HCT116 (cell line): ENCODE data around the gene SCAF8. TPM values are rescaled to one million over a fixed set of nuclear protein-coding genes. Genes with fewer than 3 reads are reported as not detected.

Source experiments
- ATAC-seq: fragments of 200-7000 bp; cut with Tn5 transposase; 2 replicates; pipeline ENCODE4 v1.9.1; 2020; ENCODE audit warnings: mild to moderate bottlenecking, moderate library complexity
- BruUV-seq: library from RNA; stranded (reverse); fragments of 400-500 nt; replicated peaks from 2 replicates; lab custom pipeline; 2021; lab: Mats Ljungman, UMichigan
- CTCF ChIA-PET: fragments of 300-600 bp; sonication (Branson Sonifier 250); formaldehyde crosslinking; loops from one replicate; lab custom pipeline; 2021; ENCODE audit warnings: antibody characterized with exemption; lab: Charles Lee
- POLR2A ChIA-PET: fragments of 300-600, 350-600 bp; sonication (Branson Sonifier 250); formaldehyde crosslinking; loops from one replicate; lab custom pipeline; 2021; ENCODE audit warnings: antibody characterized with exemption; lab: Charles Lee
- RAD21 ChIA-PET, 2 experiments: fragments of 300-600 bp; sonication (Branson Sonifier 250); formaldehyde crosslinking; loops; one replicate each; lab custom pipeline; 2023; ENCODE audit warnings: low total read pairs in 2 of 2; ENCODE audit not compliant: uncharacterized antibody in 2 of 2, unreplicated experiment in 2 of 2, low non-redundant PET in 1 of 2; lab: Charles Lee
- DNase-seq: peaks from one replicate; pipeline ENCODE4 v3.0.0-alpha.2; 2010; ENCODE audit warnings: low read depth, low spot score
- H2AFZ ChIP-seq: fragments of 200-600 bp; shearing (Covaris generic), sonication (generic); 2 replicates; pipeline ENCODE4 v1.6.1; 2017; ENCODE audit warnings: low read depth, mixed run types, mixed read lengths, antibody characterized with exemption, low read length; ENCODE audit not compliant: poor library complexity, severe bottlenecking
- H3K27ac ChIP-seq: 2 replicates; pipeline ENCODE4 v1.5.1; 2012; ENCODE audit warnings: low read depth, low read length
- H3K27me3 ChIP-seq: fragments of 200-600 bp; sonication (generic); 2 replicates; pipeline ENCODE4 v1.6.1; 2016; ENCODE audit warnings: mixed run types, low read length, mixed read lengths; ENCODE audit not compliant: insufficient read depth
- H3K36me3 ChIP-seq, 2 experiments: fragments of 200-500 bp in 1 of 2; fragments of 200-600 bp in 1 of 2; sonication (Bioruptor generic) in 1 of 2; sonication (generic) in 1 of 2; 2 replicates each; pipeline versions ENCODE4 v1.5.1 to v1.6.1; 2014 to 2016; ENCODE audit warnings: low read length in 2 of 2, inconsistent platforms in 1 of 2, mixed read lengths in 1 of 2, mixed run types in 1 of 2; ENCODE audit not compliant: insufficient read depth in 2 of 2, control insufficient read depth in 1 of 2
- H3K4me1 ChIP-seq, 2 experiments: fragments of 200-600 bp in 1 of 2; sonication (generic) in 1 of 2; 2 replicates each; pipeline versions ENCODE4 v1.5.1 to v1.6.1; 2012 to 2017; ENCODE audit warnings: low read length in 2 of 2, inconsistent platforms in 1 of 2, mild to moderate bottlenecking in 1 of 2, mixed read lengths in 1 of 2, mixed run types in 1 of 2, moderate library complexity in 1 of 2; ENCODE audit not compliant: insufficient read depth in 2 of 2, control insufficient read depth in 1 of 2
- H3K4me2 ChIP-seq: fragments of 200-600 bp; sonication (generic); 2 replicates; pipeline ENCODE4 v1.6.1; 2017; ENCODE audit warnings: mixed run types, low read length, mixed read lengths
- H3K4me3 ChIP-seq, 2 experiments: fragments of 200-600 bp in 1 of 2; sonication (generic) in 1 of 2; replicated peaks in 1 of 2; 2 replicates each; pipeline ENCODE4 v1.5.1; 2011 to 2016; ENCODE audit warnings: low read length in 2 of 2, control low read depth in 1 of 2, low read depth in 1 of 2, mild to moderate bottlenecking in 1 of 2, mixed read lengths in 1 of 2, mixed run types in 1 of 2
- H3K79me2 ChIP-seq: fragments of 200-600 bp; sonication (generic); 2 replicates; pipeline ENCODE4 v1.6.1; 2017; ENCODE audit warnings: mild to moderate bottlenecking, mixed run types, low read length, moderate library complexity, mixed read lengths; ENCODE audit not compliant: insufficient read depth
- H3K9ac ChIP-seq: fragments of 200-600 bp; sonication (generic); 2 replicates; pipeline ENCODE4 v1.6.1; 2016; ENCODE audit warnings: low read length, mixed read lengths
- H3K9me2 ChIP-seq: fragments of 200-600 bp; sonication (generic), shearing (Covaris generic); 2 replicates; pipeline ENCODE4 v1.6.1; 2017; ENCODE audit warnings: mixed run types, mild to moderate bottlenecking, moderate library complexity; ENCODE audit not compliant: insufficient read depth
- H3K9me3 ChIP-seq, 2 experiments: fragments of 200-500 bp in 1 of 2; fragments of 200-600 bp in 1 of 2; sonication (Bioruptor generic) in 1 of 2; sonication (generic) in 1 of 2; 2 replicates each; pipeline ENCODE4 v1.6.1; 2014 to 2017; ENCODE audit warnings: low read length in 2 of 2, mixed read lengths in 2 of 2, inconsistent platforms in 1 of 2, low read depth in 1 of 2, mild to moderate bottlenecking in 1 of 2, mixed run types in 1 of 2, moderate library complexity in 1 of 2; ENCODE audit not compliant: control insufficient read depth in 1 of 2, insufficient read depth in 1 of 2
- H4K20me1 ChIP-seq: fragments of 200-600 bp; sonication (generic), shearing (Covaris generic); 2 replicates; pipeline ENCODE4 v1.6.1; 2017; ENCODE audit warnings: mixed run types, mild to moderate bottlenecking, moderate library complexity; ENCODE audit not compliant: insufficient read depth
- CBX3 ChIP-seq: IDR thresholded peaks from 2 replicates; pipeline ENCODE4 v1.6.1; 2012; ENCODE audit warnings: low read depth
- CEBPB ChIP-seq: IDR thresholded peaks from 2 replicates; pipeline ENCODE4 v1.6.1; 2012; ENCODE audit warnings: low read depth
- EGR1 ChIP-seq: IDR thresholded peaks from 2 replicates; pipeline ENCODE4 v1.6.1; 2012; ENCODE audit warnings: low read depth
- EZH2 ChIP-seq: fragments of 200-600 bp; sonication (generic); IDR thresholded peaks from 2 replicates; pipeline ENCODE4 v1.6.1; 2017; ENCODE audit warnings: antibody characterized with exemption, mixed run types
- EZH2phosphoT487 ChIP-seq: fragments of 200-600 bp; IDR thresholded peaks from 2 replicates; pipeline ENCODE4 v1.6.1; 2018; ENCODE audit warnings: antibody characterized with exemption, borderline replicate concordance
- FOSL1 ChIP-seq: IDR thresholded peaks from 2 replicates; pipeline ENCODE4 v1.6.1; 2012; ENCODE audit warnings: low read depth
- JUND ChIP-seq: IDR thresholded peaks from 2 replicates; pipeline ENCODE4 v1.6.1; 2012
- POLR2A ChIP-seq: IDR thresholded peaks from 2 replicates; pipeline ENCODE4 v1.7.0; 2011; ENCODE audit warnings: borderline replicate concordance; ENCODE audit not compliant: insufficient read depth, insufficient read length; ENCODE audit errors: extremely low read depth
- POLR2AphosphoS5 ChIP-seq: IDR thresholded peaks from 2 replicates; pipeline ENCODE4 v1.6.1; 2011; ENCODE audit warnings: mild to moderate bottlenecking, low read depth, low read length, moderate library complexity
- SIN3A ChIP-seq: IDR thresholded peaks from 2 replicates; pipeline ENCODE4 v1.6.1; 2012; ENCODE audit warnings: low read depth
- SP1 ChIP-seq: IDR thresholded peaks from 2 replicates; pipeline ENCODE4 v1.6.1; 2012; ENCODE audit warnings: low read depth
- SRF ChIP-seq: IDR thresholded peaks from 2 replicates; pipeline ENCODE4 v1.6.1; 2012; ENCODE audit warnings: low read depth
- TCF7L2 ChIP-seq: IDR thresholded peaks from 2 replicates; pipeline ENCODE4 v1.7.0; 2011; ENCODE audit warnings: borderline replicate concordance, inconsistent platforms; ENCODE audit not compliant: insufficient read depth, insufficient read length; ENCODE audit errors: extremely low read depth
- YY1 ChIP-seq: IDR thresholded peaks from 2 replicates; pipeline ENCODE4 v1.6.1; 2011; ENCODE audit warnings: low read length, low read depth, moderate library complexity, mild to moderate bottlenecking; ENCODE audit not compliant: insufficient replicate concordance; ENCODE audit errors: extremely low read depth
- ZFX ChIP-seq: fragments of 450-650 bp; IDR thresholded peaks from 2 replicates; pipeline ENCODE4 v1.6.1; 2017
- ZNF274 ChIP-seq: fragments of 200-500 bp; sonication (Bioruptor generic); IDR thresholded peaks from 2 replicates; pipeline ENCODE4 v1.6.1; 2014; ENCODE audit warnings: mild to moderate bottlenecking, low read depth, low read length, inconsistent platforms
- intact Hi-C: fragments of 100-400 bp; cut with micrococcal nuclease; formaldehyde crosslinking; loops from 2 replicates; pipeline ENCODE4 v1.10.0; 2022
- total RNA-seq: library from RNA; stranded (reverse); gene quantifications from one replicate; pipeline ENCODE4 v1.2.1, GENCODE V29; 2021; ENCODE audit not compliant: unreplicated experiment
- TF ChIP-seq, protein P1 (sequence below): IDR thresholded peaks from 2 replicates; pipeline ENCODE4 v1.6.1; 2012; ENCODE audit warnings: low read depth
- TF ChIP-seq, protein P2 (sequence below): IDR thresholded peaks from 2 replicates; pipeline ENCODE4 v1.6.1; 2011; ENCODE audit warnings: mild to moderate bottlenecking, low read length, moderate library complexity; ENCODE audit not compliant: insufficient replicate concordance; ENCODE audit errors: extremely low read depth
- TF ChIP-seq, protein P3 (sequence below): IDR thresholded peaks from 2 replicates; pipeline ENCODE4 v1.6.1; 2012

The SCAF8 gene
- total RNA-seq, 1 experiment from 2014 or later, result 34.6 TPM

DNA sequence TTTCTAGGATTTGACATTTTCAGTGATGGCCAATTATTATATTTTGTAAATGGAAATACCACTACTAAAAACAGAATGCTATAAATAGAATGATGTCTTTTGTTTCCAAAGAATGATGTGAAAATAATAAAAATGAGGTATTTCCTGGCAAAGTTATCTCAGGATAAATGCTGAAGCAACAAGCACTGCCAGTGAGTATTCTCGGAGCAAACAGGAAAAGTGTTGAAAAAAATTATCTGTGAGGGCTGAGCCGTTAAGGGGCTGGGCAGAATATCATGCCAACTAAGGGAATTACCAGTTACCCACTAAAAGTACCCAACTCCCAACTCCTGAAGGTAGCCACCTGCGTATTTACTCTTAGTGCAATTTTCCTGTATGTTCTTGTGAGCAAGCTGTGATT, 23.6 kb upstream of the SCAF8 start:
- no peak overlapping the region for H3K4me3 ChIP-seq
- H3K9me2 ChIP-seq, result no peaks in the 10 kb centered on the region
- ChIA-PET RAD21 (no interaction called here), CTCF (no interaction called here), POLR2A (no interaction called here)
- intact Hi-C loops, result no loop called here
- no peak overlapping the region for H3K4me2 ChIP-seq
- H3K4me1 ChIP-seq, result no peaks in the 10 kb centered on the region
- DNase-seq, result no peak
- H4K20me1 ChIP-seq, result no peaks in the 10 kb centered on the region
- H2AFZ ChIP-seq, result no peak overlapping the region
- no peaks in the 10 kb centered on the region for H3K36me3 ChIP-seq
- H3K79me2 ChIP-seq, result no peaks in the 10 kb centered on the region
- H3K9ac ChIP-seq, result no peak overlapping the region
- BruUV-seq, result no TSS peak
- no peaks in the 10 kb centered on the region for H3K27me3 ChIP-seq
- TF ChIP-seq JUND (no peak), YY1 (no peak), EGR1 (no peak), POLR2AphosphoS5 (no peak), SIN3A (no peak), CBX3 (no peak), EZH2 (no peak), FOSL1 (no peak), CEBPB (no peak), SP1 (no peak), ZFX (no peak), EZH2phosphoT487 (no peak), TCF7L2 (no peak), SRF (no peak), POLR2A (no peak), ZNF274 (no peak)
- TF ChIP-seq, protein P1, sequence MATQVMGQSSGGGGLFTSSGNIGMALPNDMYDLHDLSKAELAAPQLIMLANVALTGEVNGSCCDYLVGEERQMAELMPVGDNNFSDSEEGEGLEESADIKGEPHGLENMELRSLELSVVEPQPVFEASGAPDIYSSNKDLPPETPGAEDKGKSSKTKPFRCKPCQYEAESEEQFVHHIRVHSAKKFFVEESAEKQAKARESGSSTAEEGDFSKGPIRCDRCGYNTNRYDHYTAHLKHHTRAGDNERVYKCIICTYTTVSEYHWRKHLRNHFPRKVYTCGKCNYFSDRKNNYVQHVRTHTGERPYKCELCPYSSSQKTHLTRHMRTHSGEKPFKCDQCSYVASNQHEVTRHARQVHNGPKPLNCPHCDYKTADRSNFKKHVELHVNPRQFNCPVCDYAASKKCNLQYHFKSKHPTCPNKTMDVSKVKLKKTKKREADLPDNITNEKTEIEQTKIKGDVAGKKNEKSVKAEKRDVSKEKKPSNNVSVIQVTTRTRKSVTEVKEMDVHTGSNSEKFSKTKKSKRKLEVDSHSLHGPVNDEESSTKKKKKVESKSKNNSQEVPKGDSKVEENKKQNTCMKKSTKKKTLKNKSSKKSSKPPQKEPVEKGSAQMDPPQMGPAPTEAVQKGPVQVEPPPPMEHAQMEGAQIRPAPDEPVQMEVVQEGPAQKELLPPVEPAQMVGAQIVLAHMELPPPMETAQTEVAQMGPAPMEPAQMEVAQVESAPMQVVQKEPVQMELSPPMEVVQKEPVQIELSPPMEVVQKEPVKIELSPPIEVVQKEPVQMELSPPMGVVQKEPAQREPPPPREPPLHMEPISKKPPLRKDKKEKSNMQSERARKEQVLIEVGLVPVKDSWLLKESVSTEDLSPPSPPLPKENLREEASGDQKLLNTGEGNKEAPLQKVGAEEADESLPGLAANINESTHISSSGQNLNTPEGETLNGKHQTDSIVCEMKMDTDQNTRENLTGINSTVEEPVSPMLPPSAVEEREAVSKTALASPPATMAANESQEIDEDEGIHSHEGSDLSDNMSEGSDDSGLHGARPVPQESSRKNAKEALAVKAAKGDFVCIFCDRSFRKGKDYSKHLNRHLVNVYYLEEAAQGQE, result no peak
- TF ChIP-seq, protein P2, sequence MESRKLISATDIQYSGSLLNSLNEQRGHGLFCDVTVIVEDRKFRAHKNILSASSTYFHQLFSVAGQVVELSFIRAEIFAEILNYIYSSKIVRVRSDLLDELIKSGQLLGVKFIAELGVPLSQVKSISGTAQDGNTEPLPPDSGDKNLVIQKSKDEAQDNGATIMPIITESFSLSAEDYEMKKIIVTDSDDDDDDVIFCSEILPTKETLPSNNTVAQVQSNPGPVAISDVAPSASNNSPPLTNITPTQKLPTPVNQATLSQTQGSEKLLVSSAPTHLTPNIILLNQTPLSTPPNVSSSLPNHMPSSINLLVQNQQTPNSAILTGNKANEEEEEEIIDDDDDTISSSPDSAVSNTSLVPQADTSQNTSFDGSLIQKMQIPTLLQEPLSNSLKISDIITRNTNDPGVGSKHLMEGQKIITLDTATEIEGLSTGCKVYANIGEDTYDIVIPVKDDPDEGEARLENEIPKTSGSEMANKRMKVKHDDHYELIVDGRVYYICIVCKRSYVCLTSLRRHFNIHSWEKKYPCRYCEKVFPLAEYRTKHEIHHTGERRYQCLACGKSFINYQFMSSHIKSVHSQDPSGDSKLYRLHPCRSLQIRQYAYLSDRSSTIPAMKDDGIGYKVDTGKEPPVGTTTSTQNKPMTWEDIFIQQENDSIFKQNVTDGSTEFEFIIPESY, result no peak
- TF ChIP-seq, protein P3, sequence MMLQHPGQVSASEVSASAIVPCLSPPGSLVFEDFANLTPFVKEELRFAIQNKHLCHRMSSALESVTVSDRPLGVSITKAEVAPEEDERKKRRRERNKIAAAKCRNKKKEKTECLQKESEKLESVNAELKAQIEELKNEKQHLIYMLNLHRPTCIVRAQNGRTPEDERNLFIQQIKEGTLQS, result no peak
- H3K27ac ChIP-seq, result no peak overlapping the region
- no peaks in the 10 kb centered on the region for H3K9me3 ChIP-seq
- ATAC-seq, result no peak
